Posterior cingulate gyrus (tissue), 11 donors: Measurements from ENCODE around the gene AIM2.
"Not testable (repeated sequence)": the region's sequence is repeated elsewhere in the genome, so short reads cannot be mapped to it uniquely, and the experiment has no call there.

Source experiments
- DNase-seq, 10 donors: peaks; one replicate each; pipeline versions ENCODE4 v3.0.0 to v3.0.0-alpha.2; 2020 to 2021; ENCODE audit warnings: mixed read lengths in 3 of 10
- intact Hi-C: fragments of 100-400 bp; cut with DNase I; formaldehyde crosslinking; loops from one replicate; pipeline ENCODE4 v1.15.1; 2023

Gene AIM2

DNA sequence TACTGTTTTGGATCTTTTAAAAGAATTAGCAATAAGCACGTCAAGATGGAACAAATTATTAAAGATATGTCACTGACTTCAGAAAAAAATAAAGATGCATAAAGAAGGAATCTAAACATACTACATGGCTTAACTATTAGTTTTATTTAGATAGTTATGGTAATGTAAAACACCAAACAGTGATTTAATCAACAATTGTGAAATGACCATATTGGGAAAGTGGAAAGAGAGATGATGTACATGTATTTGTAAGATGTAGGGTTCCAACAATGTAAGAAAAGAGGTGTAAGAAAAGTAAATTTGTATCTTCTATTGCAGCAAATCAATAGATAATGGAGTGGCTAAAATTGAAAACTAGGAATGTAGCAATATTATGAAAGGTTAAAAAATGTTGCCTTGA lies 6.4 kb upstream of the AIM2 start:
- intact Hi-C loops, result no loop called here
- DNase-seq, result no peak

DNA sequence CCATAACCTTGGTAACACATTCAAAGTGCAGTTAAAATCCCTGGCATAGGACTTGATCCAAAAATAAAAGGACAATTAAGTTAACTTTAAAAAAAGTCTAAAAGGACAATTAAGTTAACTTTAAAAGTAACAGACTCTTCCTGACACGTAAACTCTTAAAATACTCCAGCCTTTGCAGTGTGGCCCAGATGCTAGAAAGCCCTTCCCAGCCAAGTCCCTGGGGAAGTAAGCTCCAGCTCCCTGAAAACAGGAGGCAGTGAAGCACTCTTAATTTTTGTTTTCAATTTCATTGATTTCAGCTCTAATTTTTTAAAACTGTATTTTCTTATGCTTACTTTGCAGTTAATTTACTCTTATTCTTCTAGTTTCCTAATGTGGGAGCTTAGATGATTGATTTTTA lies 5.1 kb upstream of the AIM2 start:
- intact Hi-C loops, result no loop called here
- DNase-seq, result no peak

DNA sequence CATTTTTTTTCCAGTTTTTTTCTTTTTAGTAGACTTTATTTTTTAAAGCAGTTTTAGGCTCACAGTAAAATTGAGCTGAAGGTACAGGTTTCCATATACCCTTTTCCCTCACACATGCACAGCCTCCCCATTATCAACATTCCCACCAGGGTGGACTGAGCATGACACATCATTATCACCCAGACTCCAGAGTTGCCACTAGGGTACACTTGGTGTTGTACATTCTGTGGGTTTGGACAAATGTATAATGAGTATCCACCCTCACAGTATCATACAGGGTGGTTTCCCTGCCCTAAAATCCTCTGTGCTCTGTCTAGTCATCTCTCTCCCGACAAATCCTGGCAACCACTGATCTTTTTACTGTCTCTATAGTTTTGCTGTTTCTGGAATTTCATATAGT lies 3.0 kb upstream of the AIM2 start:
- DNase-seq, result no peak
- intact Hi-C loops, result loop anchor here (10.0 kb wide), 1 partner anchor 1115 kb away; no protein-coding TSS in a partner anchor

DNA sequence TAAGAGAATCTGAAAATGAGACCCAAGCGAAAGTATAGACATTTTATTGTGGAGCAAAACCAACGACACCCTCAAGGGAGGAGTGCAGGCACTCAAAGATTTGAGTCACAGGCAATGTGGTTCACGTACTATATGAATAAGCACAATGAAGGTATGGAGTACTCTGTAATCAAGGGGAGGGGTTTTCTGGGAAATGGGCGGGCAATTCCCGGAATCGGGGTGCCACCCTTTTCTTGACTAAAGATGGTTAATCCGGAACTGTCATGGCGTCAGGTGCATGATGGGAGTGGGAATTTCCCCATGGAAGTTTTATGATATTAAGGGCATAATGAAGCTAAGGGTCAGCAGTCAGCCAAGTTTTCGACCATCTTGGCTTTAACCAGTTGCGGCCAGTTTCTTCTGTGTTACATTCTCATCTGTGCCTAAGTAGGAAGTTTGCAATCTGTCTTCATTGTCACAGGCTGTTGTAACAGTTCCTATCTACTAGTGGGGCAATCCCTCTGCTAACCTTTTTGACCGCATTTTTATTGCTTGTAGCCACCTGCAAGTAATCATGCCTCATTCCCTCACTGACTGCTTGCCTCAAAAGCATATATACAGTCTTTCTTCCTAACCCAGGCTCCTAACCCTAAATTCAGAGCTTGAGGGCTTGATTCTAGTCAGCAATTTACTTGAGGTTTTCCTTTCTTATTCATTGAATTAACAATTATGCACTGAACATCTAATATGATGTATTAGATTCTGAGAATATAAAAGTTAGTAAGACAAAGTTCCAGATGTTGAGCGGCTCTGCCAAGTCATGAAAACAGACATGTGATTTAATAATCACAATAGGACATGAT lies 775 bp upstream of the AIM2 start:
- intact Hi-C loops, result loop anchor here (10.0 kb wide), 1 partner anchor 1113 kb away; no protein-coding TSS in a partner anchor
- DNase-seq, result no peak

DNA sequence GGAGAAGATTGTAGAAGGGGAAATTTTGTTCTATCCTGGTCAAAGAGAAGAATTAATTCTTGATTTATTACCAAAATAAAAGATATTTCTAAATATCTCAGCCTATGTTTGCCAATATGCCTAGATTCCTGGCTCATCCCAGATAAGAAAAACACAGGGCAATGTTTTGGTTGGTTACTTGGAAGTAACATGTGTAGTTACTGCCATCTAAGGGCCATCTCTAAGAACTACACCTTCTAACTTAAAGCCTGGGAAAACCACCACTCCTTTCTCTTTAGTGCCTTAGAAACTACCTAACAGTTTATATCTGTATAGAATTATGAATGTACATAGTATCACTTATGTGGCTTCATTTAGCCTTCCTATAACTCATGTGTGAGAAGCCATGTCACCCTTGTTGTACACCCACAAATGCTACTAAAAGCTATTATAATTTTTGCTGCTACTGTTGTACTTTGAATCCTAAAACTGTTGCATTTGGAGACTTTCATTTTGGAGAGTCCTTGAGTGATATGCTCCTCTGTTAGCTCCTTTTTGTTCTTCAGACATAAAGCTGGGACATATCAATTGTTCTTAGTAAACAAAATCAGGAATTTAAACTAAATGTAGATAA lies 4.5 kb downstream of the AIM2 start:
- DNase-seq, result no peak
- intact Hi-C loops, result loop anchor here (2.0 to 10.0 kb wide), 2 partner anchors 867 to 1107 kb away; no protein-coding TSS in a partner anchor

DNA sequence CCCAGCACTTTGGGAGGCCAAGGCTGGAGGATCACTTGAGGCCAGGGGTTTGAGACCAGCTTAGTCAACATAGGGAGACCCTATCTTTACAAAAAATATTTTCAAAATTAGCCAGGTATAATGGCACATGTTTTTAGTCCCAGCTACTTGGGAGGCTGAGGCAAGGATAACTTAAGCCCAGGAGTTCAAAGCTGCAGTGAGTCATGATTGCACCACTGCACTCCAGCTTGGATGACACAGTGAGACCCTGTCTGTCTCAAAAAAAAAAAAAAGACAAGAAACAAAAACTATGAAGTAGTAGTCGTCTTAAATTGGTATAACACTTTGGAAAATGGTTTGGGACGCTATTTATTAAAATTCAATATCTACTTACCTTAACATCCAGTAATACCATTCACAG lies 7.7 kb downstream of the AIM2 start:
- no peak for DNase-seq
- intact Hi-C loops, result loop anchor here (5.0 kb wide), 1 partner anchor 57 kb away; no protein-coding TSS in a partner anchor

DNA sequence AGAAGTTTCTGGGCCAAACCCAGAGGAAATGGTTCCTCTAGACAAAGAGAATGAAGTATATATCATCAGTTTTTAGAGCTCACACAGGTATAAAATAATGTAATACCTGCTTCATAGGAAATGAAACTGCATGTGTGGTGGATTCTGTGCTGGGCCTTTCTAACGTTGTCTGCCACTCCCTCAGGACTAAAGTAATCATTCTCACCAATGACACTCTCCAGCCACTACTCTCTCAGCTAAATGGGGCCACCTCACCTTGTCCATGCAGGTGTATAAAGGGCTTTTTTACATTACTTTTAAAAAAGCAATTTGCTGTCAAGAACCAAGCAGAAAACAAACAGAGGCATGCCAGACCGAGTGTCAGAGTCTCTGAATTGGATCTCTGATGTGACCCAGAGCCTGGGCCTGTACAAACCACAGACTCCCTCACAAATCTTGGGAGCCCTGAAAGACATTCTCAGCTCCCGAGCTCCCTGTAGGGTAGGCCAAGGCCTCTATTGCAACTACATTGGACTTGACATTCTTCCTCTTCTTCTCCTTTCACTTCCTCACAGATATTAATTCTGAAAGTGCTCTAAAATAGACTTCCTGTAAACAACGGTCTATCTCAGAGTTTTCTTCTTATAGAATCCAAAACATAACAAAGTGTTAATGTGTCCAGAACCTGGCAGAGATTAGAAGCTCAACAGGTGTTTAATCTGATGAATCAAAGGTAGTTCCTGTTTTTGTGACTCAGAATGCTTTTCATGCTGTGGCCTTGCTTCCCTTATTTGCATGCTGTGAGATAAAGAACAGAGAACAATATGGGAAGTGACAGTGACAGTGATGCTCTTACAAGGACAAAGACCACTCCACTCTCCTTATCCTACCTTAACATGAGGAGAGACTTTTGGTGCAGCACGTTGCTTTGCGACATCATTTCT lies 8.6 kb downstream of the AIM2 start:
- no peak for DNase-seq
- intact Hi-C loops, result loop anchor here (5.0 kb wide), 1 partner anchor 56 kb away; no protein-coding TSS in a partner anchor

DNA sequence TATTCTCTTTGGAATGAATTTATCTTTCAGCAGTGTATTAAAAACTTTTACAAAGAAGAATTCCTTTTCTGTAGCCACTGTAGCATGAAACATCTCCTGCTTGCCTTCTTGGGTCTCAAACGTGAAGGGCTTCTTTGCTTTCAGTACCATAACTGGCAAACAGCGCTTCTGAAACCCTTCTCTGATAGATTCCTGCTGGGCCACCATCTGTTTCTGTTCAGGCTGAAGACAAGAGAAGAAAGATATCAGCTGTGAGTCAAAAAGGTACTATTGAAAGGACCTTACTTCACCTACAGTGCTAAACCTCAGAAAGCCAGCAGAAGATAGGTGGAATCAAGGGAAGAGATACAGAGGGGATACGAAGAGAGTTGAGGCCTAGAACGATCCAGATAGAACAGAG lies 10.5 kb downstream of the AIM2 start:
- DNase-seq, result no peak
- intact Hi-C loops, result loop anchor here (5.0 kb wide), 1 partner anchor 54 kb away; no protein-coding TSS in a partner anchor

DNA sequence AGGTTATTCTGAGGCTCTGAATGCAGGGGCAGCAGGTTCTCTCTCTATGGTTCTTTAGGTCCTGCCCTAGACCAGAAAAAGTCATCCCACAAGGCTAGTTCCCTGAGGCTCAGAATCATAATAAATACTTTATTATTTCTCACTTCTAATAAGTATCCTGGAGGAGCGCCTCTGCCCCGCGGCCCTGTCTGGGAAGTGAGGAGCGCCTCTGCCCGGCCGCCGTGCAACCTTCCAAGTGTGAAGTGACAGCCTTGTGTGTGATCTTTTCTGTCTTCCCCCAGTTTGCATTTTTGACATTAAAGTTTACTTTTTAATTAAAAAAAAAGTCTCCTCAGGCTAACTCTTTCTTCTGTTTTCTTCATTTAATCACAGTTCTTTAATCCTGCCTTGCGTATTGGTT lies 11.5 kb downstream of the AIM2 start:
- DNase-seq, result peak in 1 of 10 donors; percentile 75
- intact Hi-C loops, result loop anchor here (5.0 kb wide), 1 partner anchor 53 kb away; no protein-coding TSS in a partner anchor

DNA sequence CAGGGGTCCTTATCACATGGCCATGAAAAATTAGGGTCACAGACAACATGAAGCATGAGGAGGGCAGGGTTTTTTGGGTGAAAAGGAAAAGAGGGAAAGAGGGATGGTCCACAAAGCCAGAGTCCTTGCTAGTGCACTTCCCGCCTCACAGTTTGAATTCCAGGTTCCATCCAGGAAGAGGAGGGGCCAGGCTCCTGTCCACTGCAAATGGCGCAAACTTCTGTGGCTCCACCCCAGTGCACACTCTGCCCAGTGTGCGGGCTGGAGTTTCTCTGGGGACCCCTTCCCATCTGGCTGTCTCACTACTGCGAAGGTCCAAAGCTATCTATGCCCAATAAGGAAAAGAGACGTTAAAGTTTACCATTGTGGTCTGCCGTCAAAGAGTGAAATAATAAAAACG lies 17.8 kb downstream of the AIM2 start:
- intact Hi-C loops, result no loop called here
- no peak for DNase-seq

DNA sequence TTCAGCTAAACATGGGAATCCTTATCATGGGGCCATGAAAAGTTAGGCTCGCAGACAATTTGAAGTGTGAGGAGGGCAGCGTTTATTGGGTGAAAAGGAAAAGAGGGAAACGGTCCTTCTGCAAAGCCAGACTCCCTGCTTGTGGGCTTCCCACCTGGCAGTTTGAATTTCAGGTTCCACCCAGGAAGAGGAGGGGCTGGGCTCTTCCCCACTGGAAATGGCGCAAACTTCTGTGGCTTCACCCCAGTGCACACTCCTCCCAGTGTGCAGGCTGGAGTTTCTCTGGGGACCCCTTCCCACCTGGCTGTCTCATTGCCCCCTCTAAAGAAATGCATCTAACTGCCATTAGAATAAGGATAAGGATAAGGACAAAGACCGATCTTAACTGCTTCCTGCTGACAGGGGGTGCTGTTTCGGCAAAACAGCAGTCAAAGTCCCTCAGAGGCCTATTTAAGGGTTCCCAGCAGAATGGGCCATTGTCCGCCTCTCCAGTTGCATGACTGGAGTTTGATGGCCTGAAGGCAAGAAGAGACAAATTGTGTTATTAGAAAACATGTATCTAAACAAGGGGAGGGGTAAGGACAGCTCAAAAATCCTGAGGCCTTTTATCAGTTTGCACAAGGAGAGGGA lies 20.4 kb downstream of the AIM2 start:
- DNase-seq, result peak in 3 of 10 donors; percentile 25 to 63 (median 43)

DNA sequence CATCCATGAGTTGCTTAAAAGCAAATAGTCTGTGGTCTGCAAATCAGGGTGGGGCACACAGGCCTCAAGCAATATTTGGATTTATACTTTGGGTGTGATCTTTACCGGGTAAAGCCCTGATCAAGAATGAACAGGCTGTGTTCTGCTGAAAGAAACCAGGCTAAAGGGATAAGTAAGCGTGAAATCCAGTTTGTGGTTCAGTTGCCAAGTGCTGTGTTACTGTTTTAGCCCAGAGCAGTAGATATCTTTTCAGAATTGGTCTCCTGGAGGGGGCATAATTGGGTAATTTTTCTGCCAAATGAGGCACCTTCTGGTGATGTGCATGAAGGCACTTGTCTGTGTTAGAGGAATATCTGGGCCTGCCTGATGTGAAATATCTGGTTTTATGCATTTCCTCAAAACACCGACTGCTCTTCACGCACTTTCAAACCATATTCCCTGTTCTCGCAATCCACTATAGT lies 21.4 kb downstream of the AIM2 start:
- DNase-seq, result no peak
- intact Hi-C loops, result no loop called here

More for the DNA sequence above, 20.4 kb downstream of the AIM2 start:
- intact Hi-C loops, result no loop called here

DNA sequence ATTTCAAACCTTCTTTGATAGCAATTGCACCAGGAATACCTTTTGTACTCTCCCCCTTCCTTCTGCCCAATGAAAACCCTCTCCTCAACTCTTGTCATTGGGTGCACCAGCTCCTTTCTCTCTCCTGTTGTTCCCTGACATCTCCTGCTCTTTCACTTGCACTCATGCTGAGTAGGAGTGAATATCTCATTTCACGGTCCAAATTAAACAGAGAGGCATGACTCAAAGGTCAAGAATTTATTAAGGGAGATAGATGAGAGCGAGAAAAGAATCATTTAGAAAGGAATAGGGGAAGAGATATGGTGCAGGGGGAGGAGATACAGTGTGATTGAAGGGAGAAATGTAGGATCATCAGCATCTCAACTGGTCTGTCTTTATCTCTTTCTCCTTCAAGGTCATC lies 22.1 kb downstream of the AIM2 start:
- no peak for DNase-seq

DNA sequence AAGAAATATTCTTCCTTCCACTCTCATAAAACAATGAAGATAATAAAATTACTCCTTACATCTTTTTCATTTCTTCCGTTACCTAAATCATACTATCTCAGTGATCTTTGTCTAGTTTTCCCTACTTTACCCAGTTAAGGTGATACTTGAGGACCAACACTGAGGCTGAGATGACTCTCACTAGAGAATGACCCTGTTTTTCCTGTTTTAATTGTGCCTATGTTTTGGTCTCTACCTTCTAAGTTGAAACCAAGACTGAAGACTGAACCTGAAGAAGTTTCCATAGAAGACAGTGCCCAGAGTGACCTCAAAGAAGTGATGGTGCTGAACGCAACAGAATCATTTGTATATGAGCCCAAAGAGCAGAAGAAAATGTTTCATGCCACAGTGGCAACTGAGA lies 25.1 kb downstream of the AIM2 start:
- no peak for DNase-seq
- intact Hi-C loops, result no loop called here

More for the DNA sequence above, 22.1 kb downstream of the AIM2 start:
- intact Hi-C loops, result no loop called here

DNA sequence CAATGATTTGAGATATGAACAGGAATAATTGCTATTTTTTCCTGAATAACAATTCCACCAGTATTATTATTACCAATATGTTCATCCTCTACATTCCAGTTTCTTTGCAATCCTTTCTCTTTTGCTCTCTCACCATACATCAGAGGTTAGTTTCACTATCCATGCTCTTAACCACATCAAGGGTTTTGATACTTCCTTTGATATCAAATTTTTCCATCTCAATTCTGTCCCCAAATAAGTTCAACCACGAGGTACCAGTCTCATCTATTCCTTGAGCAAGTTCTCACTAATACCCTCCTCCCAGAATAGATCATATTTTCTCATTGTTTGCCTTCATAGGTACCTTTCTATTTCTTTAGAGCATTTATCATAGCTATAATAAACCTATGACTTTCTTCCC lies 30.1 kb downstream of the AIM2 start:
- intact Hi-C loops, DNase-seq: not testable (repeated sequence)

DNA sequence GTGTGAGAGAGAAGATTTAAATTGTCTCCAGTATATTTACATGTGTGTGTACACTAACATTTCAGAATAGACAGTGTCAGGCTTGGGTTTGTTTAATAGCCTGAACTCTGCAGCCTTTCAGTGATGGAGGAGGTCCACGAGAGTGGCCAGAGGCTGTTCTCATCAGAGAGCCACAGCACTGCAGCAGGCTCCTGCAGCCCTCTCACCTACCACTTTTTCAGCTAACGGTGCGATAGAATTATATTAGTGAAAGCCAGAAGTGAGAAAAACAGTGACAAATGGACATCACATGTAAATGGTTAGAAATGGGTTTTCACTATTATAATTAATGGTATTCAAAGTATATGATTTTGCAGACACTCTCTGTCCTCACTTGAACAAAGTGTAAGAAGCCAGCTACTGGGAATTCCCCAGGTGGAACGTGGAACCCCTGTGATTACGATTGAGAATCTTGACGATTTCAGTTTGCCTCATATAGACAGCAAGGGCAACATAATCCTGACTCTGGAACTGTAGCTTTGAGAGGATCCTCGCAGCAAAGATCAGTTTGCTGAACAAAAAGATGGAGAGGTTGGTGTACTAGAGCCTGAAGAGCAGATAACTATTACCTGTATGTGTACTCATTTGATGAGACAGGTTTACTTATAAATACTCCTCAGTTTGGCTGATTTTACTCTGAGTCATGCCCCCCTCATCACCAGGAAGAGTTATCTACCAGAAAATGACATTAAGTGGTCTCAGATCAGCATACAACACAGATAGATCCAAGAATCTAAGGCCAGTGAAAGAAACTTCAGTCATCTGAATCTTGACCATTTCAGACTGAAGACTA lies 35.5 kb downstream of the AIM2 start:
- intact Hi-C loops, result no loop called here

DNA sequence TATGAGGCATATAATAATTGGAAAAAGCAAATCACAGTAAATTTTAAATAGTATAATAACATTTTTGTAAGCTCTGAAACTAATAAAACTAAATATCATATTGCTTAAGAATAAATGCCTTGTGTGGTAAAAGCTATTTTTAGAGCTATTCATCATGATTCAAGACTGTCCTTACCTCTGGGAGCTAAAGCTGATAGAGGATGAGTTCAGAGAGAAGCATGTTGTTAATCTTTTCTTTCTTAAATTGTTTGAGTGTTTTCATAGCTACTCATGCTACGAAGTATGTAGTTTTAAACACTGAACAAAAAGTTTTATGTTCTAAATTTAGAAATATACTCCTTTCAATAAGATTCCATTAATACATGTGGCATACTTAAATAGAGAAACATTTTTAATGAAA lies 36.4 kb downstream of the AIM2 start:
- DNase-seq, result no peak
- intact Hi-C loops, result no loop called here

More for the DNA sequence above, 35.5 kb downstream of the AIM2 start:
- DNase-seq, result no peak

DNA sequence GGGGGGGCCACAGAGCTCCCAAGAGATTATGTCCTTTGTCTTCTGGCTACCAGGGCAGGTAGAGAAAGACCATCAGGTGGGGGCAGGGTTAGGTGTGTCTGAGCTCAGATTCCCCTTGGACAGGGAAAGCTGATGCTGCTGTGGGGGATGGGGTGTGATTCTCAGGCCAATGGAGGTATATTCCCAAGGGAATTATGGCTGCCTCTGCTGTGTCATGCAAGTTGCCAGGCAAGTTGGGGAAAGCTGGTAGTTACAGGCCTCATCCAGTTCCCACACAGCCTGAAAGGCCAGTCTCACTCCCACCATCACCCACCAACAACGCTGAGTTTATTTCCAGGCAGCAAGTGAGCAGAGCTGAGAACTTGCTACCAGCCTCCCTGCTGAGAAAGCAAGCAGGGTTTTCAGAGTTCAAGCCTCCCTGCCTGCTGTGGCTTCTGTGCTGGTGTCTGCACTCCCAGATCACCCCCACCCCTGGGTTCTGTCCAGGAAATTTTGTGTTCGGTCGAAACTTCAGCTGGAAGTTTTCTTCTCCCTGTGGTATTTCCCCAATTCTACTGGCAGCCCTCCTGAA lies 45.6 kb downstream of the AIM2 start:
- intact Hi-C loops, result no loop called here
- no peak for DNase-seq

DNA sequence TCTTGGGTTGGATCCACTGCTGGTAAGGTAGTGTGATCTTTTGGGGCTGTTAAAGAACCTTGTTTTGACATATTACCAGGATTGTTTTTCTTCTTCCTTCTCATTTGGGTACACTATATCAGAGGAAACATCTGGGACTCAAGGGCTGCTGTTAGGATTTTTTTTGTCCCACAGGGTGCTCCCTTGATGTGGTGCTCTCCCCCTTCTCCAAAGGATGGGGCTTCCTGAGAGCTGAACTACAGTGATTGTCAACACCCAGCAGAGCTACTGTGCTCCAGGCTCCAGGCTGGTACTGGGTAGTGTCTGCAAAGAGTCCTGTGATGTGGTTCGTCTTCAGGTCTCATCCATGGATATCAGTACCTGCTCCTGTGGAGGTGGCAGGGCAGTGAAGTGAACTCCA lies 46.3 kb downstream of the AIM2 start:
- peak in 1 of 10 donors; percentile 48 for DNase-seq
- intact Hi-C loops, result no loop called here
